Dermis microvascular lymphatic vessel endothelial cell (primary cell): ENCODE data around the gene NRL. TPM values are rescaled to one million over a fixed set of nuclear protein-coding genes. Genes with fewer than 3 reads are reported as not detected.
"Not testable (repeated sequence)": the region's sequence is repeated elsewhere in the genome, so short reads cannot be mapped to it uniquely, and the experiment has no call there.

Experiments used
- DNase-seq, 2 donors: peaks; one replicate each; pipeline versions ENCODE4 v3.0.0 to v3.0.0-alpha.2; 2010; ENCODE audit warnings: low read depth in 2 of 2
- total RNA-seq: library from RNA; depleted of rRNA; stranded (reverse); fragments of >200 nt; gene quantifications from 2 replicates; pipeline ENCODE4 v1.2.1, GENCODE V29; 2014

The NRL gene
- total RNA-seq, 1 donor from 2014 or later, result 1.4 TPM

DNA sequence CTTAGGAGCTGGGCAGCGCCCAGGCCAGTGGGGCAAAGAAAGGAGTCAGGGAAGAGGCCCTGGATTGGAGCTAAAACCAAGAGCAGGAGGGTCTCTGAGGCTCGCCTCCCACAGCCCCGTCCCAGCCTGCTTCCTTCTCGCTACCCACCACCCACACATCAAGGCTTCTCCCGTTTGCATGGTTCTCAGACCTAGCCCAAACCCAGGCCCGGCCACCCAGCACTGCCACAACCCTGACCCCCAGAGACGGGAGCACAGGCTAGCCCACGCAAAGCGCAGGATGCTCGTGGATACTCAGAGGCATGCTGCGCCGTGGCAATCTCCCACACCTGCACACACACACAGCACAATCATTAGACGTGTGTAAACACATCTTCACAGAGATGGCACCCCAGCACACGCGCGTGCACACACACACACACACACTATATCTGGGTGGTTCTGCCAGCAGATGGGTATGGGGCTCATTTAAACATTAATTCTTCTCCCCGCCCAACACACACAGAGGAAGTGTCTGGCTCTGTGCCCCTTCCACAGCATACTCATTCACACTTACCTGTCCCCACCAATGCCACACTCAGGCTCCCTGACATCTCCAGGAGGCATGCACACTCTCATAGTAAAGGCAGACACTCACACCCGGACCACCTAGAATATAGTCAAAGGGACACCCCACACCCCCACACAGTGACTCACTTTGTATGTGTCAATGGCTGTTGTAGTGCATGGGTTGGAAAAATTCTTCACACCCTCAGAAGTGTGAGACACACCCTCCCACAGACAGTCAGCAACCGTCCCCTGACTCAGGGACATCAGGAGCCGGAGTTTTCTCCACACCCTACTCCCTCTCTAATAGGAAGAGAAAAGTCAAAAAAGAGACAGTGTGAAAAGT, 61.8 kb downstream of the NRL start:
- DNase-seq, result no peak

DNA sequence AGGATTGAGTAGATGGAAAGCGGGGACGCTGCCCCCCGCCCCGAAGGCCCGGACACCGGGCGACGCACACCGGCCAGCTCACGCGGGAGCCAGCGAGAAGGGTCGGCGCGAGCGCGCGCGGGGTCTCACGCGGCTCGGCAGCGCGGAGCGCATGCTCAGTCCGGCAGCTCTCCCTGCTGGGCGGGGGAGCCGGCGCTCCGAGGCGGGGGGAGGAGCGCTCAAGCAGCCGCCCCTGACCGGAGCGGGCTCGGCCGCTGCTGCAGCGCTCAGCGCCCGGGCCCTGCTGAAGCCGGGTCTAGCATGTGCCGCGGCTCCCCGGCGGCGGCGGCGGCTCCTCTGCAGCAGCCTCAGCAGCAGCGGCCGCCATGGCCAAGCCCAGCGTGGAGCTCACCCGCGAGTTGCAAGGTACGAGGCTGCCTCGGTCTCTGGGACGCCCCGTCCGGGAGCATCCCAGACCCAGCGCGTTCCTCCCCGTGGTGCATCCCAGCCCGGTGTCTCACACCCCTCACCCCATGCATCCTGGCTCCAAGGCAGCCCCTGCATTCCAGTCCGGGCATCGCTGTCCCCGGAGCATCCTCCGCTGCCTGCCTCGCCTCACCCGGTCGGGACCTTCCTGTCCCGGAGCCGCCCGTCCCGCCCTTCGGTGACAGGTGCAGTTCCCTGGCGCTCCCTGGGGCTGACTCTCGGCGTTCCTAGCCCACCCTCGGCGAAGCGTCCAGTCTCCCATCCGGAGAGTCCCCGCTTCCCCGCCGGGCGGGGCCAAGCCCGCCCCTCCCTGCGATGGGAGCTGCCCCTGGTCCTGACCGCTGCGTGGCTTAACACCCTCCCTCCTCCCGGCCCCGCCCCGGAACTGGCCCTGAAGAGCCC, 62.7 kb downstream of the NRL start, which contains the start of gene CARMIL3:
CARMIL3 (plus strand) TSS at position 221 of the 867 bp plus-strand sequence; CDS start at position 366, 145 bp downstream.
- peak; percentile 4 to 57 for DNase-seq

DNA sequence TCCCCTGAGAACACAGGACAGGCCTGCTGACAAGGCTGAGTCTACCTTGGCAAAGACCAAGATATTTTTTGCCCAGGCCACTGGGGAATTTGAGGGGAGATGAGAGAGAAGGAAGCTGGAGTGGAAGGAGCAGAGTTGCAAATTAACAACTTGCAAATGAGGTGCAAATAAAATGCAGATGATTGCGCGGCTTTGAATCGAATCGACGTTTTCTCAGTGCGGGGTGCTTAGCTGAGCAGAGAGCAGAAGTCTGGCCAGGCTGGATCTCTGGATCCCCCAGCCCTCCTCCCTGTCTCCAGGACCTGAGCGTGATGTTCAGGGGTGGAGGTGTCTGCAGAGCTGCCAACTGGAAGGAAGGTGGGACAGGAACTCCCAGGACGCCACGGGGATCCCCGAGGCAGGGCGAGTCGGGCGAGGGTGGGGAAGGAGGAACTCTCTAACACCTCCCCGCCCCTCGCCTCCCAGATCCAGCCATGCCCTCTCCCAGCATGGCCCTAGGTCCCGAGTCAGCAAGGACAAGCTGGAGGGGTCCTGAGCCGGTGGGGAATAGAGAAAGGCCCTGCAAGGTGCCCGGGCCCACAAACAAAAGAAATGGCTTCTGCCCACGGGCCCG, 63.5 kb downstream of the NRL start:
- DNase-seq, result no peak

DNA sequence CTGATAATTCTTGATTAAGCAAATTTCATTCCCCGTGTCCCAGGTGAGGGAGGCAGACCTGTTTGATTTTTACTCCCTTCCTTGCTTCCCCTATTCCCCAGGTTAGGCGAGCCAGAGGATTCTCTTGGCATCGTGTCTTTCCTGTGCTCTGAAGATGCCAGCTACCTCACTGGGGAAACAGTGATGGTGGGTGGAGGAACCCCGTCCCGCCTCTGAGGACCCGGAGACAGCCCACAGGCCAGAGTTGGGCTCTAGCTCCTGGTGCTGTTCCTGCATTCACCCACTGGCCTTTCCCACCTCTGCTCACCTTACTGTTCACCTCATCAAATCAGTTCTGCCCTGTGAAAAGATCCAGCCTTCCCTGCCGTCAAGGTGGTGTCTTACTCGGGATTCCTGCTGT, 64.0 kb downstream of the NRL start:
- not testable (repeated sequence) for DNase-seq

DNA sequence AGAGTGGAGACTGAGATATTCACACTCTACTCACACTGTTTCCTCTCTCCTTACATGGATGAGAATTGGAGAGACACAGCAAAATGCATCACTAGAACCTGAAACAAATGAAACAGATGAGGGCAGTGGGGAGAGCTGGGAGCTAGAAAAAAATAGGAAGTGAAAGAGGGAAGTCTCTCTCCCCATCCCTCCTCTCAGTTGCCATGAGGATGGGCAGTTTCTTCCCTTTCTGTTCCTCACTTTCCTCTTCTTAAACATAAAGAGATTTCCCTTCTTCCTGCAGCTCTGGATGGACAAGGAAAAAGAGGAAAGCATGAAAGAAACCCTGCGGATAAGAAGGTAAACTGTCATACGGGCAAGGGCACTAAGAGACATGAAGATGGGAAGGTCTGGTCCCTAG, 65.7 kb downstream of the NRL start:
- DNase-seq, result not testable (repeated sequence)

DNA sequence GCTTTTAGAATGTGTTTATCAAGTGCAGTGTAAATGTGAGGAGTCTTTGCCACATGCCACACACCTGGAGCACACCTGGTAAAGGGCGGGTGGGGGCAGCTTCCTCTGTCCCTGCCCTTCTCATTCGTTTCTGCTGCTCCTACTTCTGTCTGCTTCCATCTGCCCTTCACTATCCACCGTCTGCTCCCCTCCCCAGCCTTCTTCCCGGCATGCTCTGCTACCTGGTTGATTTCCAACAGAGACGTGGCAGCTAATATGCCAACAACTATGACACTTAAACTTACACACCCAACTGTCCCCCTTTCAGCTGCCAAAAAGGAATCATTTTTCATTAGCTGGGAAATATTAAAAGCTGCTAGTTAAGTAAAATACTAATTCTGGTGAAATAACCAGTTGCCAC, 72.0 kb downstream of the NRL start:
- no peak for DNase-seq

DNA sequence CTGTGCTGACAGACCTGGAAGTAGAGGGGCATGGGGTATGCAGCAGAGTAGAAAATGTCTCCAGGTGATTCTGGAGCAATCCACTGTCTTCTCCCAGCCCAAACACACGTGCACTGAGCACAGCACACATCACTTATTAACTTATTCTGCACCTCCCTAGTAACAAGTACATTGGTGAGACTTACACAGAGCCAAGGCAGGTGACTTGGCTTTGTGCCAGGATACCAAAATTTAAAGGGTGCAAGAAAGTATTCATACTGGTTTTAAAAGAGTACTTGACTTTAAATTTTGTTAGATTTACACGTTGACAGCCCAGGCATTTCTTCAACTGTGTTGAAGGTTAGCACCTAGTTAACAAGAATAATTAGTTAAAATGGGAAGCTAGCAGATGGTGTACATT, 74.1 kb downstream of the NRL start:
- DNase-seq, result no peak

DNA sequence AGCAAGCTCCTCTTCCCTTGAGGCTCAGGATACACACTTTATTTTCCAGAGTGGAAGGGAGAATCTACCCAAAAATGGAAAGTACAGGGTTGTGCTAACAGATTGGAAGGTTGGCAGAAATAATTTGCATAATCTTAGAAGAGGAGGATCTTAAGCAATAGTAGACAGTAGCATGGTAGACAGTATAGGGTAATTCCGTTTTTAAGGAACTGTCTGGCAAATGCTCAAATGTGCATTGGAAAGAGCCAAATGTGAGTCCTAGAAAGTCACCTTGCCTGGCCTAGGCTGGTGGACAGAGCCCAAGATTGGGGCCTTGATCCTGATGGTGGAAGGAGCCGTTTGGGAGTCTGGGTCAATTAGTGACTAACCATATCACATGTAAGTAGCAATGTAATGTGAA, 76.1 kb downstream of the NRL start:
- no peak for DNase-seq

DNA sequence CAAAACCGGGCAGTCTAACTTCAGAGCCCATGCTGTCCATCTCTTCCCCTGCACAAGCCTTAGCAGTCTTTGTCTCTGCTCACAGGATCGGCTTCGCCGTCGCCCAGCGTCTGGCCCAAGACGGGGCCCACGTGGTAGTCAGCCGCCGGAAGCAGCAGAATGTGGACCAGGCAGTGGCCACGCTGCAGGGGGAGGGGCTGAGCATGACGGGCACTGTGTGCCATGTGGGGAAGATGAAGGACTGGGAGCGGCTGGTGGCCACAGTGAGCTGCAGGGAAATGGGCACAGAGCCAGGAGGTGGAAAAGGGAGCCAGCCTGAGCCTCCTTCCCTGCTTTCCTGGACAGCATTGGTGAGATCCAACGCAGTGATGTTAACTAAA, 77.1 kb downstream of the NRL start:
- DNase-seq, result no peak

DNA sequence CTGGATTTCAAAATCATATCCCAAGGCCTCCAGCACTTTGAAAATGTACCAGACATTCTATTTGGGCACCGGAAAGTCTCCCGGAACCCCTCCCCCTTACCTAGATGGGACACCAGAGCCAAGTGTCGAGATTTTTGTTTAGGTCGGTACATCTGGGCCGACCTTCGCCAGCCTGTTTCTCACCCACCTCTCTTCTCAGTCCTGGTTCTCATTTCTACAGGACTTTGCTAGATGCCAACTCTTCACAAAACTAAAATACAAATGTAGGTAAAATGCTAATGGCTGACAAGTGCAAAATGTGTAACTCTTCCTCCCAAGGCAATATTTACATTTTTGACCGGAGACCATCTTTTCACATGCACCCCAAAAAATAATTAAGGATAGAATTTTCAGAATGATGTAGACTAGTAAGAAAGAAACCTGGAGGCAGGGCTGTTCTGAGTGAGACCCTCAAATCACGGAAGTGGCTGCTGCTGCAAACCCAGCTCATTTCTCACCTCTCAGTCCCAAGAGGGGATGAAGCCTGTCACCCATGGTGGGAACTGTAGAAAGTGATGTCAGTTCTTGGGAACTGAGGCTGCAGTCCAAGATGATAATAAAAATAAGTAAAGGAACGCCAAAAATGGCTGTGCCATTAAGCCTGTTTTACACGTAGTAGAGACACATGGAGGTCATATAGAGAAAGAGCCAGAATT, 77.6 kb downstream of the NRL start:
- DNase-seq, result not testable (repeated sequence)

DNA sequence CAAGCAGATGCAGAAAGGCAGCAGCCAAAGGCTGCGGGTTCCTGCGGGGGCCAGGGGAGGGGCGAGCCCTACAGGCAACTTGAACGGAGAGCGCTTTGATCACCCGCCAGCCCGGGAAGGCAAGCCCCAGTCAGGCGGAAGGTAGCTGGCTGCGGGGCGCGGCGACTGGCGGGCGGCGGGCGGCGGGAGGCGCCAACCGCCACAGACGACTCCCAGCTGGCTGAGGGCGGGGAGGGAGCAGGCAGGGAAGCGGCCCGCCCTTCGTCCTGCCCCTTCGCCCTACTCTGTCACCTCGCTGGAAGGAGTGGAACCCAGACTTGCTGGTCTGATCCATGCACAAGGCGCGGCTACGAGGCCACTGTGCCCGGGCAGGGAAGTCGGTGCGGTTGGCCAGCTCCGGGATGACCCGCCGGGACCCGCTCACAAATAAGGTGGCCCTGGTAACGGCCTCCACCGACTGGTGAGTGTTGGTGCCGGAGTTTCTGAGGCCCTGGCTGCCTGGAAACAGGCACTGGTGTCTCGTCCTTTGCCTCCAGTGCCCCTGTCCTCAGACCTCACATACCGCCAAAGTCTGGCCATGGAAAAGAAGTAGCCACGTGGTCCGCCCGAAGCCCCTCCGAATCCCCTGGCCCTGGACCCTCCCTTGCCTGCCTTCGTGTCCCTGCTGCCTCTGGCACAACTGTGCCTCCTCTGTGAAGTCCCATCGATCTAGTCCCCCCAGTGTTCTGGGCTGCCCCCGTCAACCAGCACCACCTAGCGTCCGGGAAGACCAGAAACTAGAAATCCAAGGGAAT, 78.4 kb downstream of the NRL start:
- peak; percentile 43 to 70 for DNase-seq

DNA sequence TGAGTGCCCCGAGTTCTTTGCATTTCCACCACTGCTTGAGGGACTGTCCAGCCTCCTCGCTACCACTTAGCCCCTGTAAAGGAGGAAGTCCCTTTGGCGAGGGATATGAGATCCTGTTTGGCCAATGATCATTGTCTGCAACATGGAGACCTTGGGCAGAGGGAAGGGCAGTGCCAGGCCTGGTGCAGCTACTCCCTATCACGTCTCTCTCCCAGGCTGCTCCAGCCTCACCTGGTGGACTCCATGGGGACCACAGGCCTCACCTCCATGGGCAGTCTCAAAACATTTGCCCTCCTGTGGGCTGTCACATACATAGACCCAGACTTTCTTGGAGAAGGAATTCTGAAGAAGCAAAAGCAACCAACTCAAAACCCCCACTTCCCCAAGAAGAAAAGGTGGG, 79.0 kb downstream of the NRL start:
- not testable (repeated sequence) for DNase-seq

DNA sequence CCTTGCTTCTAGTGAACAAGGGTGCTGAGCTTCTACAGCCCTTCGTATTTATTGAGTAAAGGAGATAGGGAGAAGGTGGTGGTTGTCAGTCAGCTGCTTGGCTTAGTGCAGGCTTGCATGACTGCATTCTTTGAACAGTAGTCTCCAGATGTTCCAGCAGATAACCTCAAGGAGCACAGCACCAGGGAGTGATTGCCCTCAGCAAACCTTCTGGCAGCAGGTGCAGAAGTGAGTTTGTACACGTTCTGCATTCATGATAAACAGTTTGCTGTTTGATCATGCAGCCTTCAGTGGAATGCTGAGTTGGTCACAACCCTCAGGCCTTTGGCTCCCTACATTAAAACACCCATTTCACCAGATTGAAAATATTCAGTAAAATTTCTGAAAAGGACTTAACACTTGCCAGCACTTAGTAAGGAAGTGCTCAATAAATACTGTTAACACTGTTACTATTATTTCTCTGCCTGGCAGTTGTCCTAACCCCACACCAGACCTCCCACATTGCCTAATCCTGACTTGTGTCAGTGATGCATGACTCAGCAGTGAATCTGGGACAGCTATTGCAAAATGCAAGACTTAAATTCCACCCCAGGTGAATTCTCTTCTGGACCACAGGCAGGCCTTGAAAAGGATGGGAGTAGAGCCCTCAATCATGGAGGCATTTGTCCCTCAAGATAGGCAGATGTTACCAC, 81.9 kb downstream of the NRL start:
- DNase-seq, result no peak

DNA sequence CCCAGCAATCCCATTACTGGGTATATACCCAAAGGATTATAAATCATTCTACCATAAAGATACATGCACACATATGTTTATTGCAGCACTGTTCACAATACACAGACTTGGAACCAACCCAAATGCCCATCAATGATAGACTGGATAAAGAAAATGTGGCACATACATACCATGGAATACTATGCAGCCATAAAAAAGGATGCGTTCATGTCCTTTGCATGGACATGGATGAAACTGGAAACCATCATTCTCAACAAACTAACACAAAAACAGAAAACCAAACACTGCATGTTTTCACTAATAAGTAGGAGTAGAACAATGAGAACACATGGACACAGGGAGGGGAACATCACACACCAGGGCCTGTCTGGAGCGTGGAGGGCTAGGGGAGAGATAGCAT, 83.4 kb downstream of the NRL start:
- not testable (repeated sequence) for DNase-seq

DNA sequence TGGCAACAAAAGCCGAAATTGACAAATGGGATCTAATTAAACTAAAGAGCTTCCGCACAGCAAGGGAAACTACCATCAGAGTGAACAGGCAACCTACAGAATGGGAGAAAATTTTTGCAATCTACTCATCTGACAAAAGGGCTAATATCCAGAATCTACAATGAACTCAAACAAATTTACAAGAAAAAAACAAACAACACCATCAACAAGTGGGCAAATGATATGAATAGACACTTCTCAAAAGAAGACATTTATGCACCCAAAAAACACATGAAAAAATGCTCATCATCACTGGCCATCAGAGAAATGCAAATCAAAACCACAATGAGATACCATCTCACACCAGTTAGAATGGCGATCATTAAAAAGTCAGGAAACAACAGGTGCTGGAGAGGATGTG, 85.1 kb downstream of the NRL start:
- not testable (repeated sequence) for DNase-seq

Other genes with a start within 250 kb of the NRL start
- gene DHRS4, start 161.2 kb downstream of the NRL start, total RNA-seq, result 43.4 and 53.1 TPM in 2 replicates
- 14.0 and 19.6 TPM in 2 replicates for gene DHRS4L2, start 126.0 kb downstream of the NRL start, total RNA-seq
- under 0.01 TPM in 2 replicates for gene CARMIL3, start 62.9 kb downstream of the NRL start, total RNA-seq
- not detected in 2 replicates for gene CPNE6, start 43.4 kb downstream of the NRL start, total RNA-seq
- gene PCK2, start 20.6 kb downstream of the NRL start, total RNA-seq, result 7.6 TPM in 2 replicates
- gene DCAF11, start 172 bp downstream of the NRL start, total RNA-seq, result 67.9 and 68.9 TPM in 2 replicates
- gene FITM1, start 15.7 kb upstream of the NRL start, total RNA-seq, result 0.39 and 0.63 TPM in 2 replicates
- gene PSME1, start 21.2 kb upstream of the NRL start, total RNA-seq, result 116 and 144 TPM in 2 replicates
- gene EMC9, start 26.6 kb upstream of the NRL start, total RNA-seq, result 16.4 and 23.1 TPM in 2 replicates
- gene PSME2, start 31.7 kb upstream of the NRL start, total RNA-seq, result 119 and 163 TPM in 2 replicates
- 20.4 and 31.1 TPM in 2 replicates for gene RNF31, start 32.5 kb upstream of the NRL start, total RNA-seq
- 38.8 and 41.8 TPM in 2 replicates for gene IRF9, start 46.3 kb upstream of the NRL start, total RNA-seq
- gene REC8, start 57.1 kb upstream of the NRL start, total RNA-seq, result 1.0 and 1.7 TPM in 2 replicates
- 32.0 and 32.7 TPM in 2 replicates for gene IPO4, start 73.9 kb upstream of the NRL start, total RNA-seq
- 33.9 and 56.0 TPM in 2 replicates for gene TM9SF1, start 80.5 kb upstream of the NRL start, total RNA-seq
- gene TSSK4, start 90.7 kb upstream of the NRL start, total RNA-seq, result not detected in 2 replicates
- gene CHMP4A, start 98.5 kb upstream of the NRL start, total RNA-seq, result 11.7 and 15.9 TPM in 2 replicates
- 7.0 and 10.0 TPM in 2 replicates for gene MDP1, start 101.1 kb upstream of the NRL start, total RNA-seq
- 172 and 193 TPM in 2 replicates for gene NEDD8, start 117.4 kb upstream of the NRL start, total RNA-seq
- 81.9 and 90.5 TPM in 2 replicates for gene GMPR2, start 118.0 kb upstream of the NRL start, total RNA-seq
- gene TINF2, start 127.7 kb upstream of the NRL start, total RNA-seq, result 39.9 and 57.3 TPM in 2 replicates
- 0.38 and 0.64 TPM in 2 replicates for gene TGM1, start 148.2 kb upstream of the NRL start, total RNA-seq
- gene RABGGTA, start 156.6 kb upstream of the NRL start, total RNA-seq, result 10.7 and 19.7 TPM in 2 replicates
- gene DHRS1, start 184.8 kb upstream of the NRL start, total RNA-seq, result 9.1 and 14.5 TPM in 2 replicates
- gene NOP9, start 184.9 kb upstream of the NRL start, total RNA-seq, result 23.0 and 24.8 TPM in 2 replicates
- gene CIDEB, start 193.0 kb upstream of the NRL start, total RNA-seq, result 1.5 and 2.4 TPM in 2 replicates
- 2.1 and 3.2 TPM in 2 replicates for gene LTB4R2, start 195.2 kb upstream of the NRL start, total RNA-seq
- 2.0 and 2.2 TPM in 2 replicates for gene LTB4R, start 196.6 kb upstream of the NRL start, total RNA-seq
- 29.3 and 51.2 TPM in 2 replicates for gene ADCY4, start 220.1 kb upstream of the NRL start, total RNA-seq
- gene RIPK3, start 225.0 kb upstream of the NRL start, total RNA-seq, result 1.4 and 1.8 TPM in 2 replicates